T-helper 2 cell (primary cell): ENCODE data around the gene TESPA1.
A peak's percentile ranks its signal among the peaks of the same experiment; 100 is the strongest.
"Not testable (repeated sequence)": the region's sequence is repeated elsewhere in the genome, so short reads cannot be mapped to it uniquely, and the experiment has no call there.

ENCODE experiments used
- DNase-seq, 5 experiments: peaks; one replicate each; pipeline versions ENCODE4 v3.0.0 to v3.0.0-alpha.2; 2012 to 2022
- total RNA-seq, 2 donors: gene quantifications; one replicate each; lab custom pipeline; 2026; lab: John Stamatoyannopoulos, UW

Gene TESPA1, protein sequence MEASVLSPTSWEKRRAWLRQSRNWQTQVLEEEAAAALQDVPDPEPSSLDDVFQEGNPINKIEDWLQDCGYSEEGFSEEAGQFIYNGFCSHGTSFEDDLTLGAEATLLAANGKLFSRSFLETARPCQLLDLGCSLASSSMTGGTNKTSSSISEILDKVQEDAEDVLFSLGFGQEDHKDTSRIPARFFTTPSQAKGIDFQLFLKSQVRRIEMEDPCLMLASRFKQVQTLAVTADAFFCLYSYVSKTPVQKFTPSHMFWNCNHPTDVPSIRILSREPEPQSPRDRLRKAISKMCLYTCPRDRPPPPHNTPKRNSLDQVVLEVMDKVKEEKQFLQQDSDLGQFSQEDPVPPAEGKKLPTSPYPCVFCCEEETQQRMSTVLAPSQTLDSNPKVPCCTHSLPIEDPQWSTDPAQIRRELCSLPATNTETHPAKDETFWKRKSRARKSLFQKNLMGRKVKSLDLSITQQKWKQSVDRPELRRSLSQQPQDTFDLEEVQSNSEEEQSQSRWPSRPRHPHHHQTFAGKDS
- total RNA-seq = 125 to 240 reads per million in 2 donors

DNA sequence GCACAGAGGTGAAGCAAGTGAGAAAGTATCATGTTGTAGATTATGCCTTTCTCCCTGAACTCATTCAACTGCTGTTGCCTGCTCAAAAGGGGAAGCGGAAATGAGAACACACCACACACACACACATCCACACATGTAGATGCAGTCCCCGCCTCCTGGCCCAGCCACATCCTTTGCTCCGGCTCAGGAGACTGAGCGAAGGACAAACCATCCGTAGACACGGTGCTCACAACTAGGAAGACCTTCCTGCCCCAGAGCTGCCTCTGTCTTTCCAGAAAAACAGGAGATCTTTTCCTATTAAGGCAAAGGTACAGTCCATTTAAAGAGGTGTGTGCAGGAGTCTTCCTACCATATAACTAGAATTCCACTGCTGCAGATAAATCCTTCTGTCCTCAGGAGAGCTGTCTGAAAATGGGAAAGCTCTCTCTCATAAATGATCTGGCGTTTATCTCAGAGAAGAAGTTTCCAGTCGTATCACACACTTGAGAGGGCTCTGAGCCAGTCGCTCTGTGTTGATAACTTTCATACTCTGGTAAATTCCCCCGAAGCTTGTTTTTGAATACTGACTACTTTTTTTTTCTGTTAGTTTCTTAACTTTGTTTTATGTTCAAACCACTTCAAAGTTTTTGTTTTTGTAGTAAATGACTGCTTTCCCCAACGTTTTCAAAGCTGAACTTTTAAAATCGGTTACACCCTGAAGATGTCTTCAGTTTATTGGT is at the start of gene TESPA1:
TSS of gene TESPA1 (minus strand) at position 105 of the 719 bp plus-strand sequence. CDS start 10,200 bp downstream, outside the sequence.
- peak; percentile 49 to 97 (median 79) for DNase-seq

DNA sequence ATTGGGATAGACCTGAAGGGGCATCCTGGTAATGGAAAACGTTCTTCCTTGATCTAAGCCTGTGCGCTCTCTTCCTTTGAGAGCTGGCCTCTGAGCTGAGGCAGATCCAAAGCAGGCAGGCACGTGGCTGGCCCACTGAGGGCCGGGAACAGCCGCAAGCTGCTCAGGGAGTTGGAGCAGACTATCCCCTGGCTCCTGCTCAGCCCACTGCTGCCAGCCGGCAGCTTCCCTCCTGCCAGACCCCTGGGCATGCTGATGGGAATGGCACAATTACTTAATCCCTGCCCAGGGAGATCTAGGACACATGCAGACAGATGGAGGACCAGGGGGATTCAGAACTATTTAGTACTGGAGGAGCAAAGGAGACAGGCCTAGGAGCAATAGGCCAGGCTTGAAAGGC is 49.7 kb upstream of the TESPA1 start:
- DNase-seq = no peak

DNA sequence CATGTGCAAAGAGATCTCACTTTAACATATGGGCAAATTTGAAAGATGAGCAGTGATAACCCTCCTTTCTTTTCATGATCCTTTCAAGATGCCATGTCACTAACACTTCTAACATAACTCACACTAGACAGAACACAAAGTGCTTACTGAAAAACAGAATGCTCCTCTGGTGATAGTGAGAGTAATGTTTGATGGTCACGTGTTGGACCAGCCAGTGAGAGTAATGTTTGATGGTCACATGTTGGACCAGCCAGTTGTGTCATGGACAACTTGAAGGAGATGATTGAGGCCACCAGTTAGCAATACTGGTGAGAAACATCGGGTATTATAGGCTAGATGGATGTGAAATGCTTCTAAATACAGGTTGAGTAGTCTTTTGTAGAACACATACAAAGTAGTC is 40.9 kb upstream of the TESPA1 start:
- no peak for DNase-seq

DNA sequence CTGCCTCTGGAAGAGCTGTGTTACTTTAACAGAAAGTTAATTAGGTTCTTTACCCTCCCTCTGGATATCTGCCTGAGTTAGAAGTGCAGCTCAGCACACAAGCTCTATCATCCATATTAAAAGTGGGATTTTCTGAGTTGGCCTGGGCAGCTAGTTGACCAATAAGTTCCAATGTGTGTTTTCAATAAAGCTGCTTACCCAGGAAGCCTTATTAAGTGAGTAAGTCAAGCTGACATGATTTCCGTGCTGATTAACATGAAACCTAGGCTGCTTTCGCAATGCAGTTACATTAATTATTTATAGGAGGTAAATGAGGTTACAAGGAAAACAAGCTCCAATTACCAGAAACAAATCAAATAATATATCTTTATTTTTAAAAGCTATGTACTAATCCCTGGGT is 40.0 kb upstream of the TESPA1 start:
- no peak for DNase-seq

DNA sequence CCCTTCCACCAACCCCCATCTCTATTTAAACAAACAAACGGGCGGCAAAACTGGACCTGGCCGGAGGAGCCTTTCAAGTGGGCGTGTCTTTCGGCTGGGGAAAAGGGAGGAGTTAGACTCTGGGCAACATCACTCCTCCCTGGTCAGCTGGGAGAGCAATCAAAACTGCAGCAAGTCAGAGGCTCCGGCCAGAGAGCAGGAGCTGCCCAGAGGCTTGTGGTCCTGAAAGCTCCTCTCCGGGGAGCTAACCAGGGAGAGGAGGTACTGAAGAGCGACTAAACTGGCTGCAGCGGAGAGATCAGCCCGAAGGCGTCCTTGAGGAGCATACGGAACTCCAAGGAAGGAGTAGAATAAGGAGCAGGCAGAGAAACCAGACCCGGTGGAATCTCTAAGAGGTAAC is 35.2 kb upstream of the TESPA1 start, which contains the start of gene NEUROD4:
TSS of gene NEUROD4 (plus strand) at position 191 of the 400 bp plus-strand sequence. CDS start 6,466 bp downstream, outside the sequence.
- DNase-seq = peak in 1 of 5 experiments; percentile 18

DNA sequence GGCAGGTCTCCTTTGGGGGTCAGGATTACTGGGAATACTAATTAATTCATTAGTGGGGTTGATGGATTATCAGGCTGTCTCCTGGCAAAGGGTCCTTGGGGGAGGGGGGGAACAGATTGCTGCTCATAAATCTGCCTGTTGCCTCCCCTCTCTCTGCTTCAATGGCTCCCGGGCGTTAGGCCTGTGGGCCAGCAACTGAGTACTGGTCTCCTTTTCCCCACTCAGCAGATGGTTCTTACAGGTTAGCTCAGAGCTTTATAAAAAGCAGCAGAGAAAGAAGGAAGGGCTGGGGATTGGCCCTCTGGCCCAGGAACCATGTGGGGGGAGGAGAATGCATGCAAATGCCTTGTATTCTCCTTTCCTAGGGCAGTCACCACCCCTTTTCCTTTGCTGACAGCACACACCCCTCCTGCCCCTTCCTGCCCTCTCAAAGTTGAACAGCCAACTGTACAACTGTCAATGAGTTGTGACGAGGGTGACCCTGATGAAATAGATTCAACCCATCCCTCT is 32.9 kb upstream of the TESPA1 start:
- no peak for DNase-seq

DNA sequence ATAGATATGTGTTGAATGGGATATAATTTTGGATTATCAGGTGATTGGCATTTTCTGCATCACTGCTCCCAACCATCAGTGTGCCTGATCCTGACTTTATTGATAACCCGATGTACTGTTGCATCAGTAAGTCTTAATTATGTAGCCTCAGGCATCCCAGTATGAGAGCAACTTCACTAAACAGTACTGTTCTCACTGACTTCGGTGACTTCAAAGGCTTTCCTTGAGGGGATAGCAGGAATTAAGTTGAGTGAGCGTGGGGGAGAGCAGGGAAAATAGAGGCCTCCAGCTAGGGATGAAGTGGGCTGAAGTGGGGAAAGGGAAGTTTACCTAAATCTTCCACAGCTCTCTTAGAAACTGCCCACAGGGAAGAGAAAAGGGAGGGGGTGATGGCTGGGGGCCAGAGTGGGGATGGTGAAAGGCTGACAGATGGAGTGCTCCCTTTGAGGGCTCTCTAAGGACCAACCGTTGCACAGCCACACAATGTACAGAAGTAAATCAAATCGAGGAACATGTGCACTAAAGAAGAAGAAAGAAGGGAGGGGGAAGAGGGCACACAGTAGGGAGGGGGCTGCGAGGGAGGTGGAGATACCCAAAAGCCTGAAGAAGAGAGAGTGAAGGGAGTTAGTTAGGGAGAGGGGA is 24.5 kb upstream of the TESPA1 start:
- DNase-seq = no peak

DNA sequence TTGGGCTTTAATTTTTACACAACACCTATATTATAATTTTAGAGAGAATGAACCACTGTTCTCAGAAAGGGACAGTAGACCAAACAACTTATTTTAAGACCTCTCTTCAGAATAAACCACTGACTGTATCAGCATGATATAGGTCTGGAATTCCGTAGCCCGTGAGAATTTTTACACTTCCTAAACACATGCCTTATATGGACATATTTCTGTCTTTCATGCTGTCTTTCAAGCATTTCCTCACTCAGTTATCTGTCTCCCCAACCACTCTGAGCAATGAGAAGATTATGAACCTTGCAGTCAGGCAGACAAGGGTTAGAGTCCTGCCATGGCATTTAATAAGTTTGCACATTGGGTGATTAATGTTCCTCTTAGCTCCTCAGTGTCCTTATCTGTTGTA is 17.8 kb upstream of the TESPA1 start:
- no peak for DNase-seq

DNA sequence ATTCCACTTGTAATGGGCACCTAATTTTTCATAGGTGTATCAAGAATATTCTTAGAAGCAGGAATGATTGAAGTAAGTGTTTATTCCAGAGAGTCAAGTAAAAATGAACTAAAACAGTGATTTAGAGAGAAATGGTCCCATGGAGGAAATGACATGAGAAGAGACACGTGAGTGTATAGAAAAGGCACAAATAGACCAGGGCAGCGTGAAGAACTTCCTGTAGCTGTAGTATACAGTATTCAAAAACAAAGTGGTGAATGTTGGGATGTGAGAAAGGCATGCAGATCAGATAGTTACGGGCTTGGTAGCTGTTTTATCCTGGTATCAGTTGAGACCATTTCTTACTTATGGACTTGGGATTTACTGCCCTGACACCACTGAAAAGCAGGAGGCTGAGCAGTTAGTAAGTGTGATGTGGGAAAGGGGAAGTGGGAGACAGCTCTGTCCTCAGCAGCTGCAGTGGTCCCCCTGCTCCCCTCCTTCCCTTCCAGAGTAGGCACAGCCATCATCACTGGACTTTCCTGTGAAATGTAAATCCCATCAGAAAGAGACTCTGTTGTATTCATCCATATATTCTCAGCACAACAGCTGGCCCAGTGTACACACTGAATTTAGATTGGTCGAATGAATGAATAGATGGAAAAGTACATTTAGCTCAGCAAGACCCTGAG is 16.8 kb upstream of the TESPA1 start:
- DNase-seq = no peak

DNA sequence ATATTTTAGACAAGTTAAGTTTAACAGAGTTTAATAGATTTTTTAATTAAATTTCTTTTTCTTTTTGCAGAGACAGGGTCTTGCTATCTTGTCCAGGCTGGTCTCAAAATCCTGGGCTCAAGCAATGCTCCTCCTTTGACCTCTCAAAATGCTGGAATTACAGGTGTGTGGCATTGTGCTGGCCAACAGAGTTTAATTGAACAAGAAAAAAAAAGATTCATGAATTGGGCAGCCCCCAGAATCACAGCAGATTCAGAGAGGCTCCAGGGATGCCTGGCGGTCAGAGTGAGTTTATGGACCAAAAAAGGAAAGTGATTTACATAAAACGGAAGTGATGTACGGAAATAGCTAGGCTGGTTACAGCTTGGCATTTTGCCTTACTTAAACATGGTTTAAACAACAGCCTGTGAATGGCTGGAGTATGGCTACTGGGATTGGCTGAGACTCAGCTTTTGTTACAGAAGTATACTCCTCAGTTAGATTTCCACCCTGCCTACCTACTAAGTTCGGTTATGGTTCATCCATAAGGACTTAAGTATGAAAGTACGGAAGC is 14.5 kb upstream of the TESPA1 start:
- no peak for DNase-seq

DNA sequence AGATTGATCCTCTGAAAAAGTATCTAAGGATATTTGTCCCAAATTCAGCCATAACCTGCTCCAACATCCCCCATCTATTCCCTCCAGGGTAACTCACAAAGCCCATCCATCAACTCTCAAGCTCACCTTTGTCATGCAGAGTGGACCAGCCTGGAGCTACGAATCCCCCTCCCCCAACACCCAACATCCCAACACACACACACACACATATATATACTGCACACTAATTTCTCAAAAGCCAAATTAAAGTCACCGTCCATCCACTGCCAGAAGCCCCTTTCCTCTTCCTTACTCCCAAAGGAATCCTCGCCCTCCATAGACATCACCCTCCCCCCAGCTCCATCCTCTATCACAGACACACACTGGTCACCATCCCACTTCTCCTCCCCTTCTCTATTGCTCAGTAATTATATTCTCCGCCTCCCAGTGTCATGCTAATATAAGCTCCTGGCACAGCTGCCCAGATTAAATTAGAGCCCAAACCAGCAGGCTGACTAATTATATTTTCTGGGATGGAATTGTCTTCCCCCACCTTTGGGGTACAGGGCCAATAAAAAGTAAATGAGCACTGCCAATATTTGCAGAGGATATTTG is 13.5 kb upstream of the TESPA1 start:
- no peak for DNase-seq

DNA sequence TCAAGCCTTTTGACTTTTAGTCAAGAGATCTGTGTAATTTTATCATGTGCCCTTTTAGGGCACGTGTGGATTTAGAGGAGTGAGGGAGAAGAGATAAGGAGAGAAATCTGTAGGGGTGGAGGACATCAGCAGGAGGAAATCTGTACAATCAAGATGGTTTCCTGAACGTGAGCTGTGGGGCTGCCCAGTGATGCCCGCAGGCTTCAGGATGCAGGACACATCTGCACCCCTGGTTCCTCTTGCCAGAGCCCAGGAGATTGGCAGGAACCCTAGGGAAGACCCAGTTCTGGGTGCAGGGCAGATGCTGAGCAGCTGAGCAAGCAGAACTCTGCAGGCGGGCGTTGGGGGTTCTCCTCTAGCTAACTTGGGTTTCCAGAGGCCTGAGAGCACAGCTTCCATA is 11.6 kb upstream of the TESPA1 start:
- no peak for DNase-seq

DNA sequence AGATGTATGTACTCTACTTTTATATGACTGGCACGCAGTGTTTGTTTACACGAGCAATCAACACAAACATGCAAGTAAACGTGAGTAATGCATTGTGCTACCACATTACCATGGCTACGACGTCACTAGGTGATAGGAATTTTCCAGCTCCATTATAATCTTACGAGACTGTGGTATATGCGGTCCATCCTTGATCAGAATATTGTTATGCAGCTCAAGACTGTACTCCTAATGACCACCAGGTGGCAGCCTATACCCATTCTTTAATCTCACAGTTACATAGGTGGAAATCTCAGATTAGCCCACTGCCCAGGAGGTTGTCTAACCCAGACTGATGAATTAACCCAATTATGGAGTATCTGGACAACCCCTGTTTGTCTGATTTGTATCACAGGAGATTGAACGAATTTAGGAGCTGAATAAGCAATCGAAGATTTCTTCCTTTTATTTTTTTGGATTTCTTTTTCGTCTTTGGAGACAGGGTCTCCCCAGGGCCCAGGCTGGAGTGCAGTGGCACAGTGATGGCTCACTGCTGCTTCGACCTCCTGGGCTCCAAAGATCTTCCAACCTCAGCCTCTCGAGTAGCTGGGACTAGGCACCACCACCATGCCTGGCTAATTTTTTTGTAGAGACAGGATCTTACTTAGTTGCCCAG is 8.7 kb upstream of the TESPA1 start:
- peak in 4 of 5 experiments; percentile 17 to 81 (median 51) for DNase-seq

DNA sequence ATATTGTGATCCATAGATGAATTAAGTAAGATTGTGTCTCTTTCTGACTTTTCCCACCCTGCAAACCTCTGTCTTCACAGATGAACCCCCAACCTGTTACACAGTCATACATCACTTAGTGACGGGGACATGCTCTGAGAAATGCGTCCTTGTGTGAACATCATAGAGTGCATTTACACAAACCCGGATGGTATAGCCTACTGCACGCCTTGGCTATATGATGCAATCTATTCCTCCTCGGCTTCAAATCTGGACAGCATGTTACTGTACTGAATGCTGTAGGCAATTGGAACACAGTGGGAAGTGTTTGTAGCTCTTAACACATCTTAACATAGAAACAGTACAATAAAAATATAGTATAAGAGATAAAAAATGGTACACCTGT is 7.4 kb upstream of the TESPA1 start:
- DNase-seq = peak in 1 of 5 experiments; percentile 56

DNA sequence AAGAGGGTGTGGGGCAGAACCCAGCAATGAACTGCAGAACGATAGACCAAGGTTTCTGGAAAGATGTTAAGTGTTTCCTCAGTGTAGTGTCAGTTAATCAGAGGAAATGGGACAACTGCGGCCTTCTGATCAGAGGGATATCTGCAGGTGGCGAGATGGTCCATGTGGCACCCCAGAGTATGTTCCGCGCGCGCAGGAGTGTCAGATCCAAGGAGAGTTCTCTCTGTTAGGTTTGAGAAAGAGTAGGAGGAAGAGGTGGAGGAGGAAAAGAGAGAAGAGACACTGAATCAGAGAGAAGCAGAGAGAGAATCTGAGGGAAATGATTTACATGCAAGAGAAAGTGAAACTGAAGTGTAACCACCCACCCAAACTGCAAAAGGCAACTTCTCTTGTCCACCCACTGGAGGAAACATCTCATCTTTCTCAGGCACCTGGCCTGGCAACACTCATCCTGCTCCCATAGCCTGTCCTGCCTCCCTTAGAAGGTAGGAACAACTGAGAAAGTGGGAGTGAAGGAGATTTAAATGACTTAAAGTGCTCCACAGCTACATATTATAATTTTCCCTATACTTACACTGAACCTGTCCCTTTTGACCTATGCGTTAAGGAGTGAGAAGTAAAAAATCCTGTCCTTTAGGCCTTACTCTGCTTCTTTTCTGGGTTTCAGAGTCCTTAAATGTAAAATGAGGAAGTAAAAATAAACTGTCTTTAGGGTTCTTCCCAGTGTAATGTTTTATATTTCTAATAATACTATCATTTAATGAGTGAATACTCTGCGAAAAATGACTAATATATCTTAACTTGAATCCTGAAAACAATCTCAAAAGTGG is 6.8 kb upstream of the TESPA1 start:
- DNase-seq = peak in 3 of 5 experiments; percentile 23 to 82 (median 25)

DNA sequence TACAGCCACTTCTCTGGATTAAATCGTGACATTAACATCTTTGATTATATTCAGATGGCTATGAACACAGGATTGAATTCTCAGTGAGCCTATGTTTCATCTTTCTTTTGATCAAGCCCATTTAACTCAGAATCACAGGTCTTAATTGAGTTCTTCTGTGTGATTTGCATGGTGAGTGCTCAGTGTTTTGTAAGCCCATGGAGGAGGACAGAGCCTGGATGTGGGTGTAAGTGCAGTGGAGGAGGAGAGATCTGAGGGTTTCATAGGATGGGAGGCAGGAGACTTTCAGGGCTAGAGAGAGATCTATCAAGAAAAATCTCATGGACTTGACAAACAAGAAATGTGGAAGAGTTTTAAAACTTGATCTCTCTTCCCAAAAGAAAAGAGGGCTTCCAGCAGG is 5.3 kb upstream of the TESPA1 start:
- DNase-seq = no peak

DNA sequence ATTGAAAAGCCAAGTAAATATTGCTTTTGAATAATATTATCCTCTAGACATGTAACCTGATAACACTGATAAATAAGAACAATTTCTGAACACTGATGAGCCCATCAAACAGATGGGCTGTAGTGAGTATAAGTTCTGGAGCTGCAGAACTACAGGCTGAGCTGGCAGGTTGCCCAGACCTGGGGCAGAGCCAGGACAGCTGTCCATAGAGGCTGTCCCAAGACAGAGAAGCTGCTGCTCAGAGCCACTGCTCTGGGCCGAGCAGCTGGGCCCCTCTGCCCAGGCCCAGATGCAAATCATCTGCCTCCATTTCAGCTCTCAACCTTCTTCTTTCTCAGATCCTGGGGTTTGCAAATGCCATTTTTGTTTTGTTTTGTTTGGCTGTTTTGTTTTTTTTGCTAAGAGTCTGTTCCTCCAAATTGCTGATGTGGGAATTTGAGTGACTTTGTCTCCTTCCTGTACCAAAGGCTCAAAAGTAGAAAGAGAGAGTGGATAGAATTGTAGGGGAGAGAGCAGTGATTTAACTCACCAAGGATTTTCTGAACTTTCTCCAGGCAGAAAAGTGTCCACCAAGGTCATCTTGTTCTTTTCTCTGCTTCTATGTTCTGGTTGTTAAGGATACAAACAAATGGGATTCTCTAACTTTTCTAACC is 4.0 kb upstream of the TESPA1 start:
- DNase-seq = no peak

DNA sequence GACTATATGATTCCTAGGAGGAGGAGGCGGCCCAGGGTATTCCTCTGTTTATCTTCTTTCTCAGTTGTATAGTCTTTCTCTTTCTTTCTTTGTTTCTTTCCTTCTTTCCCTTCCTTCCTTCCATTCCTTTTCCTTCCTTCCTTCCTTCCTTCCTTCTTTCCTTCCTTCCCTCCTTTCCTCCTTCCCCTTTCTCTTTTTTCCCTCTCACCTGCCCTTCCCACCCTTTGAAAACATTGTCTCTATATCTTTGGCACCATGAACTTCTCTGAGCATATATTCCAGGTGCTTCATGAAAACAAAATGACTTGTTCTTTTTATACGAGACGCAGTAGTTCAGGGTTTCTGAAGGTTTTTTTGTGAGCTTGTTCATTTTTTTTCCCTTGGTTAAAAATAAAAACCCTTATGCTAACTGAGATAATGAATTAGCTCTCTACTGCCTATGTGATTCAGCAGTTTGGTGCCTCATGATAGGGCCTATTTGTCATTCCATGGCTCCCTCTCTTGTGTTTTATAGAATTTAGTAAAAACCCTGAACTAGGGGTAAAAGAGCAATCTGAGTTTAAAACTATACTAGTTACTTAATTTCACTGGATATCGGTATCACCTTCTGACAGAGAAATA is 3.2 kb upstream of the TESPA1 start:
- DNase-seq = no peak

DNA sequence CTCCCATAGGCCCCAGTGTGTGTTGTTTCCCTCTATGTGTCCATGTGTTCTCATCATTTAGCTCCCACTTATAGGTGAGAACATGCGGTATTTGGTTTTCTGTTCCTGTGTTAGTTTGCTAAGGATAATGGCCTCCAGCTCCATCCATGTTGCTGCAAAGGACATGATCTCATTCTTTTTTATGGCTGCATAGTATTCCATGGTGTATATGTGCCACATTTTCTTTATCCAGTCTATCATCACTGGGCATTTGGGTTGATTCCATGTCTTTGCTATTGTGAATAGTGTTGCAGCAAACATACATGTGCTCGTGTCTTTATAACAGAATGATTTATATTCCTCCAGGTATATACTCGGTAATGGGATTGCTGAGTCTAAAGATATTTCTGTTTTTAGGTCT is 2.2 kb upstream of the TESPA1 start:
- DNase-seq = not testable (repeated sequence)
